Testis (tissue), 2 donors: ENCODE data around the gene ISLR.

Source experiments
- POLR2A ChIP-seq: fragments of 450-650 bp; IDR thresholded peaks from one replicate; pipeline ENCODE4 v1.6.1; 2017; ENCODE audit warnings: antibody characterized with exemption, mild to moderate bottlenecking, moderate library complexity
- TF ChIP-seq, protein P1 (sequence below), 3 experiments: fragments of 450-650 bp in 2 of 3; fragments of 200-600 bp in 1 of 3; sonication (generic) in 1 of 3; IDR thresholded peaks; one replicate each; pipeline ENCODE4 v1.5.1; 2016 to 2019; ENCODE audit warnings: antibody characterized with exemption in 3 of 3, mild to moderate bottlenecking in 2 of 3, moderate library complexity in 1 of 3

DNA sequence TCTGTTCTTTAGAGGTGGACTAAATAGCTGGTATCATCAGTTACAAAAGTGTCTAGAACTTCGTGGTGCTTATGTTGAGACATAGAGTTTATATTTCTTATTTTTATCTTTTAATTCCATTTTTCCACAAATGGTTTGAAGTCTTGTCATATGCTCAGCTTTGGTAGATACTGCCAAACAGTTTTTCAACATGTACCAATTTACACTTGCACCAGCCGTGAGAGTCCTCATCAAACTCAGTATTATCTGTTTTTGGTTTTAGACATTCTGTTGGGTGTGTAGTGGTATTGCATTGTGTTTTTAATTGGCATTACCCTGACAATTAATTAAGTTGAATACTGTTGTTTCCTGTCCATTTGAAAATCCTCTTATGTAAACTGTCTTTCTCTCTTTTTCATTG, 26.5 kb upstream of the ISLR start:
- TF ChIP-seq, protein P1, sequence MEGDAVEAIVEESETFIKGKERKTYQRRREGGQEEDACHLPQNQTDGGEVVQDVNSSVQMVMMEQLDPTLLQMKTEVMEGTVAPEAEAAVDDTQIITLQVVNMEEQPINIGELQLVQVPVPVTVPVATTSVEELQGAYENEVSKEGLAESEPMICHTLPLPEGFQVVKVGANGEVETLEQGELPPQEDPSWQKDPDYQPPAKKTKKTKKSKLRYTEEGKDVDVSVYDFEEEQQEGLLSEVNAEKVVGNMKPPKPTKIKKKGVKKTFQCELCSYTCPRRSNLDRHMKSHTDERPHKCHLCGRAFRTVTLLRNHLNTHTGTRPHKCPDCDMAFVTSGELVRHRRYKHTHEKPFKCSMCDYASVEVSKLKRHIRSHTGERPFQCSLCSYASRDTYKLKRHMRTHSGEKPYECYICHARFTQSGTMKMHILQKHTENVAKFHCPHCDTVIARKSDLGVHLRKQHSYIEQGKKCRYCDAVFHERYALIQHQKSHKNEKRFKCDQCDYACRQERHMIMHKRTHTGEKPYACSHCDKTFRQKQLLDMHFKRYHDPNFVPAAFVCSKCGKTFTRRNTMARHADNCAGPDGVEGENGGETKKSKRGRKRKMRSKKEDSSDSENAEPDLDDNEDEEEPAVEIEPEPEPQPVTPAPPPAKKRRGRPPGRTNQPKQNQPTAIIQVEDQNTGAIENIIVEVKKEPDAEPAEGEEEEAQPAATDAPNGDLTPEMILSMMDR (IDR thresholded peaks at IDR 0.05): no peak
- no peak for TF ChIP-seq POLR2A
